OCI-LY1 (cell line): ENCODE measurements around the gene CBARP.

Experiments used
- CTCF ChIP-seq: fragments of 200-600 bp; sonication (generic), shearing (Covaris generic); IDR thresholded peaks from 2 replicates; pipeline ENCODE4 v1.5.1; 2017; ENCODE audit warnings: mild to moderate bottlenecking, antibody characterized with exemption, low read length, moderate library complexity, mixed read lengths
- EZH2 ChIP-seq: fragments of 200-600 bp; sonication (generic), shearing (Covaris generic); IDR thresholded peaks from 2 replicates; pipeline ENCODE4 v1.8.0; 2017; ENCODE audit warnings: borderline replicate concordance, mixed run types, mild to moderate bottlenecking, antibody characterized with exemption, low read length, moderate library complexity, mixed read lengths

GRCh38 chr19:1239420-1239795 lies 1.6 kb upstream of the CBARP start:
- no peak for TF ChIP-seq CTCF
- no peak for TF ChIP-seq EZH2
